WTC11 (cell line): ENCODE measurements around the gene TMEM178B. TPM values are rescaled to one million over a fixed set of nuclear protein-coding genes. Genes with fewer than 3 reads are reported as not detected.

Experiments used
- CREB1 ChIP-seq: sonication (generic); formaldehyde crosslinking; IDR thresholded peaks from 2 replicates; pipeline ENCODE4 v1.8.0; 2023; ENCODE audit warnings: mild to moderate bottlenecking, missing genetic modification reagents
- CREM ChIP-seq: sonication (generic); formaldehyde crosslinking; IDR thresholded peaks from 2 replicates; pipeline ENCODE4 v1.8.1; 2022; ENCODE audit warnings: mild to moderate bottlenecking, missing genetic modification reagents, moderate library complexity
- FOXJ3 ChIP-seq: sonication (generic); formaldehyde crosslinking; IDR thresholded peaks from 2 replicates; pipeline ENCODE4 v1.9.0; 2021; ENCODE audit warnings: missing genetic modification reagents, mild to moderate bottlenecking, borderline replicate concordance
- FOXK1 ChIP-seq: sonication (generic); formaldehyde crosslinking; IDR thresholded peaks from 2 replicates; pipeline ENCODE4 v1.8.0; 2022; ENCODE audit warnings: mild to moderate bottlenecking, moderate library complexity, missing genetic modification reagents
- FOXP4 ChIP-seq: sonication (generic); formaldehyde crosslinking; IDR thresholded peaks from 2 replicates; pipeline ENCODE4 v1.8.0; 2022; ENCODE audit warnings: mild to moderate bottlenecking, missing genetic modification reagents
- GTF2I ChIP-seq: fragments of 250-450 bp; sonication (Bioruptor Pico); conservative IDR thresholded peaks from 2 replicates; pipeline ENCODE4 v1.4.0; 2021; ENCODE audit warnings: mild to moderate bottlenecking
- HMGXB4 ChIP-seq: sonication (generic); formaldehyde crosslinking; IDR thresholded peaks from 2 replicates; pipeline ENCODE4 v1.8.1; 2023; ENCODE audit warnings: mild to moderate bottlenecking, moderate library complexity, missing genetic modification reagents
- IRF1 ChIP-seq: sonication (generic); formaldehyde crosslinking; IDR thresholded peaks from 2 replicates; pipeline ENCODE4 v1.8.0; 2023; ENCODE audit warnings: missing genetic modification reagents
- NFYB ChIP-seq: sonication (generic); formaldehyde crosslinking; conservative IDR thresholded peaks from 2 replicates; pipeline ENCODE4 v1.8.0; 2022; ENCODE audit warnings: low read depth, missing genetic modification reagents
- NR2C2 ChIP-seq: sonication (generic); formaldehyde crosslinking; IDR thresholded peaks from 2 replicates; pipeline ENCODE4 v1.8.0; 2022; ENCODE audit warnings: mild to moderate bottlenecking, missing genetic modification reagents
- OVOL2 ChIP-seq: fragments of 250-450 bp; sonication (Bioruptor Pico); IDR thresholded peaks from 2 replicates; pipeline ENCODE4 v1.9.0; 2021; ENCODE audit warnings: mild to moderate bottlenecking, borderline replicate concordance
- PREB ChIP-seq: sonication (generic); formaldehyde crosslinking; IDR thresholded peaks from 2 replicates; pipeline ENCODE4 v1.8.1; 2022; ENCODE audit warnings: mild to moderate bottlenecking, missing genetic modification reagents, moderate library complexity, borderline replicate concordance
- RELA ChIP-seq: sonication (generic); formaldehyde crosslinking; IDR thresholded peaks from 2 replicates; pipeline ENCODE4 v1.8.1; 2022; ENCODE audit warnings: missing genetic modification reagents, mild to moderate bottlenecking, borderline replicate concordance
- SMAD4 ChIP-seq: sonication (generic); formaldehyde crosslinking; IDR thresholded peaks from 2 replicates; pipeline ENCODE4 v1.8.0; 2022; ENCODE audit warnings: mild to moderate bottlenecking, missing genetic modification reagents
- TCF7 ChIP-seq: sonication (generic); formaldehyde crosslinking; IDR thresholded peaks from 2 replicates; pipeline ENCODE4 v1.8.0; 2022; ENCODE audit warnings: mild to moderate bottlenecking, low read depth, missing genetic modification reagents, moderate library complexity
- TEAD4 ChIP-seq: sonication (generic); formaldehyde crosslinking; IDR thresholded peaks from 2 replicates; pipeline ENCODE4 v1.8.0; 2022; ENCODE audit warnings: mild to moderate bottlenecking, missing genetic modification reagents
- USF1 ChIP-seq: sonication (generic); formaldehyde crosslinking; IDR thresholded peaks from 2 replicates; pipeline ENCODE4 v1.8.0; 2022; ENCODE audit warnings: mild to moderate bottlenecking, missing genetic modification reagents
- USF2 ChIP-seq: sonication (generic); formaldehyde crosslinking; IDR thresholded peaks from 2 replicates; pipeline ENCODE4 v1.8.1; 2023; ENCODE audit warnings: mild to moderate bottlenecking, missing genetic modification reagents, moderate library complexity
- ZNF138 ChIP-seq: sonication (generic); formaldehyde crosslinking; conservative IDR thresholded peaks from 2 replicates; pipeline ENCODE4 v1.8.1; 2022; ENCODE audit warnings: mild to moderate bottlenecking, moderate library complexity, missing genetic modification reagents
- ZNF232 ChIP-seq: sonication (generic); formaldehyde crosslinking; IDR thresholded peaks from 2 replicates; pipeline ENCODE4 v1.8.0; 2022; ENCODE audit warnings: mild to moderate bottlenecking, missing genetic modification reagents
- ZNF396 ChIP-seq: fragments of 250-450 bp; sonication (Bioruptor Pico); IDR thresholded peaks from 2 replicates; pipeline ENCODE4 v1.8.0; 2021; ENCODE audit warnings: mild to moderate bottlenecking, moderate library complexity, borderline replicate concordance
- ZNF416 ChIP-seq: fragments of 250-450 bp; sonication (Bioruptor Pico); IDR thresholded peaks from 2 replicates; pipeline ENCODE4 v1.9.0; 2021; ENCODE audit warnings: mild to moderate bottlenecking, inconsistent platforms
- ZNF423 ChIP-seq: fragments of 250-450 bp; sonication (Bioruptor Pico); IDR thresholded peaks from 2 replicates; pipeline ENCODE4 v2.1.2; 2022; ENCODE audit warnings: mild to moderate bottlenecking, moderate library complexity
- ZSCAN18 ChIP-seq: fragments of 250-450 bp; sonication (Bioruptor Pico); IDR thresholded peaks from 2 replicates; pipeline ENCODE4 v2.1.2; 2022; ENCODE audit warnings: mild to moderate bottlenecking, moderate library complexity
- total RNA-seq: library from RNA; stranded (reverse); gene quantifications from 3 replicates; pipeline ENCODE4 v1.2.3, GENCODE V29; 2021
- TF ChIP-seq, protein P1 (sequence below): sonication (generic); formaldehyde crosslinking; IDR thresholded peaks from 2 replicates; pipeline ENCODE4 v1.8.1; 2023; ENCODE audit warnings: mild to moderate bottlenecking, missing genetic modification reagents
- TF ChIP-seq, protein P2 (sequence below): fragments of 250-450 bp; sonication (Bioruptor Pico); conservative IDR thresholded peaks from 2 replicates; pipeline ENCODE4 v1.9.0; 2021; ENCODE audit warnings: mild to moderate bottlenecking
- TF ChIP-seq, protein P3 (sequence below): sonication (generic); formaldehyde crosslinking; IDR thresholded peaks from 2 replicates; pipeline ENCODE4 v1.8.1; 2022; ENCODE audit warnings: mild to moderate bottlenecking, moderate library complexity, missing genetic modification reagents

TMEM178B gene
- total RNA-seq, 1 experiment from 2014 or later, result 20.4 TPM

DNA sequence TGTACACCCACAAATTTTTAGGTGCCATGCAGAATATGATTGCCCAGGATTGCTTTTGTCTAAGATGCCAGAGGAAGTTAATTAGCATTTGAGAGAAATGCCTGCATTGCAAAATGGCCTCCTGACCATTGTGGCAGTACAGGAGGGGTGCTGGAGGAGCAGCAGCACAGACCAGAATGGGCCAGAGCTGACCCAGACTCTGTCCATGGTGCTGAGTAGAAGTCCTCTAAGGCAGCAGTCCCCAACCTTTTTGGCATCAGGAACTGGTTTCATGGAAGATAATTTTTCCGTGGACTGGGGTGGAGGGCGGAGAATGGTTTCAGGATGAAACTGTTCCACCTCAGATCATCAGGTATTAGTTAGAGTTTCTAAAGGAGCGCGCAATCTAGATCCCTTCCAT is 259.6 kb downstream of the TMEM178B start (continued):
- TF ChIP-seq USF2 (CRISPR knock-in tag), result no peak
- no peak for TF ChIP-seq IRF1 (CRISPR knock-in tag)
- no peak for TF ChIP-seq PREB
- peak; percentile 81; the same call in 1 of the 2 replicates for TF ChIP-seq ZNF232 (CRISPR knock-in tag)
- TF ChIP-seq USF1 (CRISPR knock-in tag), result peak; percentile 43; the same call in 1 of the 2 replicates
- TF ChIP-seq ZSCAN18 (CRISPR knock-in tag), result 0 out of 2 replicates have a peak, but pooled peaks have one; percentile 11
- no peak for TF ChIP-seq ZNF138 (CRISPR knock-in tag)
- TF ChIP-seq, protein P1, sequence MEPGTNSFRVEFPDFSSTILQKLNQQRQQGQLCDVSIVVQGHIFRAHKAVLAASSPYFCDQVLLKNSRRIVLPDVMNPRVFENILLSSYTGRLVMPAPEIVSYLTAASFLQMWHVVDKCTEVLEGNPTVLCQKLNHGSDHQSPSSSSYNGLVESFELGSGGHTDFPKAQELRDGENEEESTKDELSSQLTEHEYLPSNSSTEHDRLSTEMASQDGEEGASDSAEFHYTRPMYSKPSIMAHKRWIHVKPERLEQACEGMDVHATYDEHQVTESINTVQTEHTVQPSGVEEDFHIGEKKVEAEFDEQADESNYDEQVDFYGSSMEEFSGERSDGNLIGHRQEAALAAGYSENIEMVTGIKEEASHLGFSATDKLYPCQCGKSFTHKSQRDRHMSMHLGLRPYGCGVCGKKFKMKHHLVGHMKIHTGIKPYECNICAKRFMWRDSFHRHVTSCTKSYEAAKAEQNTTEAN (CRISPR knock-in tag), result no peak
- no peak for TF ChIP-seq RELA (CRISPR knock-in tag)
- TF ChIP-seq OVOL2, result no peak
- no peak for TF ChIP-seq NR2C2 (CRISPR knock-in tag)
- no peak for TF ChIP-seq GTF2I
- no peak for TF ChIP-seq FOXJ3
- 0 out of 2 replicates have a peak, but pooled peaks have one; percentile 53 for TF ChIP-seq SMAD4 (CRISPR knock-in tag)
- peak; percentile 30; the same call in 1 of the 2 replicates for TF ChIP-seq CREB1
- TF ChIP-seq, protein P2, sequence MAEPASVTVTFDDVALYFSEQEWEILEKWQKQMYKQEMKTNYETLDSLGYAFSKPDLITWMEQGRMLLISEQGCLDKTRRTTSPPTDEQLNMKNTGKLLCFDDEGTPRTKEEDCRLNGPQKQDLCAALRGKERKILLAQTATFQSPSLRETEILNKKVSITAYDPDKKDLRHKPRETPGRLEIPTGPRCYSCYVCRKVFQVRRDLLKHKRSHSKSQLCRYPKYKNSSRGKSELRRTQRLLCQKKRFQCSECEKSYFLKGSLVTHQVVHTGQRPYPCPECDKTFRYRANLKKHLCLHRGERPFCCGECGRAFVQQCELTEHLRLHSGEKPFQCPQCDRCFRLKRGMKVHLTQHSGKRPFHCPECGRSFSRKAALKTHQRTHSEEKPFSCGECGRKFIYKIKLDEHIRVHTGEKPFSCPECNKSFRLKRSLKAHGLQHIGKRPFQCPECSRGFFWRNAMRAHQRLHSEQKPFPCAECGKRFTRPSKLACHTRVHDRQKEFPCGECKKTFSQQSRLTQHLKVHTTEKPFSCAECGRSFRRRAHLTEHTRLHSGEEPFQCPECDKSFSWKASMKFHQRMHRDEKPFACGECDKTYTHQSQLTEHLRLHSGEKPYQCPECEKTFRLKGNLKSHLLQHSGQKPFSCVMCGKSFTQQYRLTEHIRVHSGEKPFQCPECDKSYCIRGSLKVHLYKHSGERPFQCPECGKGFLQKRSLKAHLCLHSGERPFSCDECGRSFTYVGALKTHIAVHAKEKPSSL (CRISPR knock-in tag), result no peak
- no peak for TF ChIP-seq ZNF416 (CRISPR knock-in tag)
- TF ChIP-seq ZNF396 (CRISPR knock-in tag), result no peak
- TF ChIP-seq, protein P3, sequence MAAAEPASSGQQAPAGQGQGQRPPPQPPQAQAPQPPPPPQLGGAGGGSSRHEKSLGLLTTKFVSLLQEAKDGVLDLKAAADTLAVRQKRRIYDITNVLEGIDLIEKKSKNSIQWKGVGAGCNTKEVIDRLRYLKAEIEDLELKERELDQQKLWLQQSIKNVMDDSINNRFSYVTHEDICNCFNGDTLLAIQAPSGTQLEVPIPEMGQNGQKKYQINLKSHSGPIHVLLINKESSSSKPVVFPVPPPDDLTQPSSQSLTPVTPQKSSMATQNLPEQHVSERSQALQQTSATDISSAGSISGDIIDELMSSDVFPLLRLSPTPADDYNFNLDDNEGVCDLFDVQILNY (CRISPR knock-in tag), result peak; percentile 33; the same call in 1 of the 2 replicates
- no peak for TF ChIP-seq ZNF423 (CRISPR knock-in tag)
- no peak for TF ChIP-seq NFYB (CRISPR knock-in tag)
- TF ChIP-seq TCF7 (CRISPR knock-in tag), result no peak
- TF ChIP-seq FOXK1 (CRISPR knock-in tag), result no peak
- TF ChIP-seq CREM (CRISPR knock-in tag), result peak; percentile 77
- no peak for TF ChIP-seq HMGXB4 (CRISPR knock-in tag)
- 0 out of 2 replicates have a peak, but pooled peaks have one; percentile 42 for TF ChIP-seq TEAD4 (CRISPR knock-in tag)
- TF ChIP-seq FOXP4 (CRISPR knock-in tag), result 0 out of 2 replicates have a peak, but pooled peaks have one; percentile 49
